ENCODE measurements around the gene MAP2K6. TPM values are rescaled to one million over a fixed set of nuclear protein-coding genes. Genes with fewer than 3 reads are reported as not detected.
A peak's percentile ranks its signal among the peaks of the same experiment; 100 is the strongest.

MAP2K6 gene
- total and polyA plus RNA-seq, 2 of the 8 experiments (the other 6 are each of a cell fraction or from before 2014, with no cell fraction given) = 11.0 to 44.1 TPM

DNA sequence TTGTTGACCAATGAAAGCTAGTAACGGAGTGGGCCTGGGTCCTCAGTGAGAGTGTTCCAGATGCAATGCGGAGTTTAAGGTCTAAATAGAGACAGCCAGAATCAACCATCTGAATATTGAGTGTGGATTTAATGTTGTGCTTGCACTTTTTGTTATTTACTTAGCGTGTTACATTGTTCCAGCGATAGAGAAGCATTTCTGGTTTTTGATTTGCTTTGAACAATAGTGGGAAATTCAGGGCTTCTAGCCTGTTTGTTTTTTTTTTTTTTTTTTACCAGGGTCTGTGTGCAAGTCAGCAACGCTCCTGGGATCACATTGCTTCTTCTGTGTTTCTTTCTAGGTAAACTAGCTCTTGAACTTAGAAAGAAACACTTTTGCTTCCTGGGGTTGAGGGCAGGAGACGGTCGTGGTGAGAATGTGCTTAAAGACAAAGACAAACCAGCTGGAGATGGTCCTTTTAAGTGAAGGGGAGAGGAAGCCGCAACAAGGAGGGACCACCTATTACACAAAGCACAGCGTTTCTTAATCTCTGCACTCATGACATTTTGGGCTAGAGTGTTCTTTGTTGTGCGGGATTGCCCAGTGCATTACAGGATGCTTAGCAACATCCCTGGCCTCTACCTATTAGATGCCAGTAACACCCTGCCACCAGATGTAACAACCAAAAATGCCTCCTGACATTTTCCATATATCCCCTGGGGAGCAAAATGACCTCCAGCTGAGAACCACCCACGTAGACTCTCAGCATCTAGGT lies 119.2 kb downstream of the MAP2K6 start:
- TF ChIP-seq TCF12 (IDR thresholded peaks at IDR 0.05; ENCODE audit: low read depth, low read length) (no peak), EP300 (IDR thresholded peaks at IDR 0.05; ENCODE audit: borderline replicate concordance in 1 of 2, low read depth in 2 of 2, low read length in 2 of 2) (no peak), FOSL1 (IDR thresholded peaks at IDR 0.05; ENCODE audit: insufficient read depth, low read depth, low read length) (no peak), SP4 (IDR thresholded peaks at IDR 0.05; ENCODE audit: low read length) (no peak)
- FAIRE-seq = no peak
- Histone ChIP-seq H2BK15ac (ENCODE audit: low read length) (no peak overlapping the region), H3K4ac (replicated peaks; ENCODE audit: insufficient read length, low read depth, low read length) (no peak overlapping the region), H3K9ac (replicated peaks in 1 of 4; ENCODE audit: extremely low read depth in 1 of 4, low read depth in 3 of 4, low read length in 3 of 4) (no peak overlapping the region; a peak in 1 of 7 replicates), H3K4me2 (ENCODE audit: insufficient read depth in 1 of 2, low read depth in 2 of 2, low read length in 2 of 2) (peak overlapping the region in 1 of 2 experiments; percentile 54; a peak in 2 of 4 replicates), H4K20me1 (replicated peaks in 1 of 2; ENCODE audit: control insufficient read depth in 1 of 2, insufficient read depth in 2 of 2, low read length in 2 of 2) (no peaks in the 10 kb centered on the region), H4K91ac (replicated peaks; ENCODE audit: insufficient read length, low read length) (no peak overlapping the region), H3K27me3 (replicated peaks in 1 of 4; ENCODE audit: control insufficient read depth in 3 of 4, extremely low read depth in 1 of 4, insufficient read depth in 3 of 4, low read length in 3 of 4) (no peaks in the 10 kb centered on the region), H3K23ac (ENCODE audit: insufficient read length) (no peak overlapping the region), H4K5ac (ENCODE audit: insufficient read length, low read depth, low read length) (no peak overlapping the region), H2AK5ac (ENCODE audit: low read depth, low read length) (no peak overlapping the region), H3K36me3 (ENCODE audit: control insufficient read depth in 2 of 4, insufficient read depth in 4 of 4, low read length in 3 of 4) (peaks cover 0 to 6% (median 2%) of the 10 kb centered on the region in 4 experiments; a peak in 2 of 8 replicates), H3K27ac (ENCODE audit: low read depth, low read length) (no peak overlapping the region), H3K4me3 (ENCODE audit: extremely low read depth in 1 of 4, insufficient read depth in 2 of 4, low read depth in 3 of 4, low read length in 4 of 4) (no peak overlapping the region), H3K79me2 (ENCODE audit: control insufficient read depth in 1 of 2, insufficient read depth in 2 of 2, low read length in 2 of 2) (no peaks in the 10 kb centered on the region), H3K9me3 (ENCODE audit: insufficient read depth in 2 of 2, low read depth in 1 of 2, low read length in 1 of 2) (no peaks in the 10 kb centered on the region), H3K18ac (ENCODE audit: extremely low read depth, low read length) (no peak overlapping the region), H4K8ac (ENCODE audit: extremely low read depth, insufficient read depth, low read length) (no peak overlapping the region), H3K14ac (ENCODE audit: insufficient read length) (no peak overlapping the region), H3K23me2 (ENCODE audit: low read depth, low read length) (no peaks in the 10 kb centered on the region), H3K56ac (replicated peaks; ENCODE audit: insufficient read length, low read depth, low read length) (no peak overlapping the region), H2BK120ac (replicated peaks; ENCODE audit: low read depth, low read length) (no peak overlapping the region), H2BK12ac (ENCODE audit: low read depth, low read length) (no peak overlapping the region), H2AFZ (ENCODE audit: low read length) (no peak overlapping the region), H3K79me1 (ENCODE audit: low read depth, low read length) (no peaks in the 10 kb centered on the region), H2BK20ac (ENCODE audit: low read length) (no peak overlapping the region), H2BK5ac (ENCODE audit: low read depth, low read length) (no peak overlapping the region), H3K4me1 (replicated peaks in 1 of 4; ENCODE audit: control insufficient read depth in 3 of 4, insufficient read depth in 4 of 4, low read length in 3 of 4) (peaks cover 2 to 14% (median 7%) of the 10 kb centered on the region in 4 experiments; a peak in 6 of 7 replicates)
- CTCF ChIA-PET (ENCODE audit: partially characterized antibody) = interaction anchor here (0.7 to 5.2 kb wide), 5 partner anchors 8 to 73 kb away, joined by 3 to 28 read pairs (median 3); no protein-coding TSS in a partner anchor
- DNase-seq (ENCODE audit: low read depth in 1 of 2, low spot score in 2 of 2) = peak in 1 of 2 experiments; percentile 29
- WGBS, 2 experiments (ENCODE audit: extremely low coverage in 1 of 2, insufficient coverage in 1 of 2, insufficient read length in 1 of 2, insufficient replicate concordance in 2 of 2, low coverage in 1 of 2, low lambda C conversion rate in 2 of 2, missing lambda C conversion rate in 1 of 2) = 51% methylated on average over 11 of the region's 11 CpGs; no CpG with 5 or more reads in 1 of the 2 experiments
- POLR2A ChIA-PET (ENCODE audit: partially characterized antibody) = interaction anchor here (0.9 kb wide), 1 partner anchor 1494 kb away, joined by 3 read pairs; no protein-coding TSS in a partner anchor

Data from H1 (cell line).